Activated CD8-positive, alpha-beta memory T cell treated with anti-CD3 and anti-CD28 coated beads for 1 hour (primary cell): Measurements from ENCODE around the gene LYPD3.
"Not testable (repeated sequence)": the region's sequence is repeated elsewhere in the genome, so short reads cannot be mapped to it uniquely, and the experiment has no call there.

ENCODE experiments used
- DNase-seq, 2 donors: peaks; one replicate each; pipeline ENCODE4 v3.0.0-alpha.2; 2020; ENCODE audit warnings: low read depth in 1 of 2; ENCODE audit errors: extremely low read depth in 1 of 2

Gene LYPD3

DNA sequence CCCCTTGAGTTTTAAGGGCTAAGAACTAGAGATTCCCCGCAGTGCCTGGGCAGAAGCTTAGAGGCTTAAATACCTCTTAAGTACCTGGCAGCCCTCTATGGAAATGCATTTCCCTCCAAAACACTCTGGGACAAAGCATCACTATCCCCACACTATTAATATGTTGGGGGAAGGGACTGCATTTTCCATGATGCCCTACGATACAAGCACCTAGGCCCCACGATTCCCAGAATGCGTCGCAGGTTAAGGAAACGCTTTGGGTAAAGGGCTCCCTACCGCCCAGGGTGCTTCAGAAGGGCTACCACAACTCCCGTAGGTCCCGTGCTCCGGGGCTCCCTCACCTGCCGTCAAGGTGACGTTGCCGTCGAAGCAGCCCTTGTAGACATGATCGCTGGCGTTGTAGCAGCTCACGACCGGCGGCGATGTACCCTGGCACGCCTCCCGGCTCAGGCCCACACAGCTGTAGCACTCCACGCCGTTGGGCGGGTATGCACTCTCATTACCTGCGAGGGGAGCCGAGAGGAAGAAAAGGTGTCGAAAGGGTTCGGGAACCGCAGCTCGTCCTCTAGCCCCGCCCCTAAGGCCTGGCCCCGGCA, 2.5 kb downstream of the LYPD3 start:
- no peak for DNase-seq

DNA sequence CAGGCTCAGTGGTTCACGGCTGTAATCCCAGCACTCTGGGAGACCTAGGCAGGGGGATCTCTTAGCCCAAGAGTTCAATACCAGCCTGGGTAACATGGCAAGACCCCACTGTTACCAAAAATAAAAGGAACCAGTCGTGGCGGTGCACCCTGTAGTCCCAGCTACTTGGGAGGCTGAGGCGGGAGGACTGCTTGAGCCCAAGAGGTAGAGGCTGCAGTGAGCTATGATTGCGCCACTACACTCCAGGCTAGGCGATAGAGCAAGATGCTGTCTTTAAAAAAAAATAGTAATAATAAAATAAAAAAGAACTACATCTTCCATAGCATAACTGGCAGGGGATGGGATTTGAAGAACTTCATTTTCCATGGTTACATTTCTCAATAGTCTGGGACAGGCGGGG, 3.0 kb downstream of the LYPD3 start:
- no peak for DNase-seq

DNA sequence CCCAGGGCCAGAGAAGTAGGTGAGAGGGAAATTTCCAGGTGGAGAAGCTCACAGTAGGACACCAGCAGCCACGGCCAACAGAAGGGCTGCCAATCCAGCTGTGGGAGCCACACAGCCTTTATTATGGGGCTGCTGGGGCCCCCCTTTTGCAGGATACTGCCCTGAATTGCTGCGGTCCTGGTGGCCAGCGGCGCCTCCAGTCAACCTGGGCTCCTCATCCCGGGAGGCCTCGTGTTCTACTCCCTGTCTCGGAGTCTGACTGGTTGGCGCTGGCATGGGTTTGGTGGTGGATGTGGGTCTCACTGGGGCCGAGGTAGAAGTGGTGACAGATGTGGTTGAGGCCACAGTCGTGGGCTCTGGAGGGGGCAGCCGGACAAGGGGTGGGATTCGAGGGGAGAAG, 4.1 kb downstream of the LYPD3 start:
- DNase-seq: no peak

DNA sequence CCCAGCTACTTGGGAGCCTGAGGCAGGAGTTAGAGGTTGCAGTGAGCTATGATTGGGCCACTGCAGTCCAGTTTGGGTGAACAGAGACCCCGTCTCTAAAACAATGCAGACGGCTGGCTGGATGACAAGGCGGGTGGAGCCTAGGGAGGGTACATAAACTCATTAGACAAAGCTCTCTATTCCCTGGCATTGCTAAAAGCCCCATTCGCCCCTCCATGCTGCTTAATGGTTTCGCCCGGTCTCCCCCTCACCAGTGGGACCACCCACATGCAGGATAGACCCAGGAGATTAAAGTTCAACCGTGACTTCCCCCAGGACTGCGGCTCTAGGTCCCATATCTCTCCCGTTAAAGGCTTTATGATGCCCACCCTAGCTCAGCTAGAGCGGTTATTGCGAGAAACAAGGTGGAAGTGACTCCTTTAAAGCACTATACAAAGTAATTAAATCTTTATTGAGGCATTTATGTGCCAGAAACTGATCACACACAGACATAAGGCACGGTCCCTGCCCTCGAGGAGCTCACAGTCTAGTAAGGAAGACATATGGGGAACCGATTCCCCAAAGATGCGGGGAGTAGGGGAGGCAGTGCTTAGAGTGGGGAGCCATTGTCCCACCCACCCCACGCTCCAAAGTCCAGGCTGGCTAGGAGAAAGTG, 4.9 kb downstream of the LYPD3 start:
- DNase-seq: no peak

DNA sequence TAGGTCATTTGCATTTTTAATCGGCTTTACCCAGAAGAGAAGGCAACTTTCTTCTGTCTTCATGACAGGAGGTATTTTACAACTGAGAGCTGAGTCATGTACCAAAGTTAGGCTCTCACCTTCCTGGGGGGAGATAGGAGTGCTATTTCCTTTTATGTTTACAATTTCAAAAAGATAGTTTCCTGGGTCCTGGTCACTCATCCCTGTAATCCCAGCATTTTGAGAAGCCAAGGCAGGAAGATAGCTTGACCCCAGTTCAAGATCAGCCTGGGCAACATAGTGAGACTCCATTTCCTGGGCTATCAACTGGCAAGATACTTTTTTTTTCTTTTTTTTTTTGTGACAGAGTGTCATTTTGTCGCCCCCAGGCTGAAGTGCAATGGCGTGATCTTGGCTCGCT, 7.6 kb downstream of the LYPD3 start:
- no peak for DNase-seq

DNA sequence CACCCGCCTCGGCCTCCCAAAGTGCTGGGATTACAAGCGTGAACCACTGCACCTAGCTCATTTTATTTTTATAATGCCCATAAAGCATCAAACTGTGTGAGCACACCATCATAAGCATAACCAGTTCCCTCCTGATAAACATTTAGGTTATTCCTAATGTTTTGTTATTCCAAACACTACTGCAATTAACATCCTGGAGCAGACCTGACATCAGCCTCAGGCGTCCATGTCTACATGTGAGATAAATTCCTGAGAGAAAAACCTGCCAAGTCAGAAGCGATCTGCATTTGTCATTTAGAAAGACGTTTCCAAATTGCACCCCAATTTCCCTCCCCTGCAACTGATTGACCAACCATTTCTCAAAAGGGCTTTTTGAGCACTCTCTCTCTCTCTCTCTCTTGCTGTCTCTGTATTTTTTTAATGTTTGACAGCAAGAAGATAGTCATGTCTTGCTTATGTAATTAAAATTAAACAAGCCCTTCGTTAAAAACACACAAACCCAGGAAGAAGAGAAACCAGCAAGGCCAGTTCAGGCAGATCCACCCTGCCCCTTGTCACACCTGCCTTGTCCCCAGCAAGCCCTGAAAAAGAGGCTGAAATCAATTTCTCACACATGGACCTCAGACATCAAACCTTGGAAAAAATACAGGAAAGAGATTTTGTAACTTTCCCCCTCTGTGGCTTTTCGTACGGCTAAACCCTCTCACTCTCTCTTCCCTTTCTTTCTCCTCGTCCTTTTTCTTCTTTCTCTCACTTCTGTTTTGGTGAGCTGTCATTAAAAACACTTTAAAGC, 9.9 kb downstream of the LYPD3 start:
- DNase-seq: no peak

DNA sequence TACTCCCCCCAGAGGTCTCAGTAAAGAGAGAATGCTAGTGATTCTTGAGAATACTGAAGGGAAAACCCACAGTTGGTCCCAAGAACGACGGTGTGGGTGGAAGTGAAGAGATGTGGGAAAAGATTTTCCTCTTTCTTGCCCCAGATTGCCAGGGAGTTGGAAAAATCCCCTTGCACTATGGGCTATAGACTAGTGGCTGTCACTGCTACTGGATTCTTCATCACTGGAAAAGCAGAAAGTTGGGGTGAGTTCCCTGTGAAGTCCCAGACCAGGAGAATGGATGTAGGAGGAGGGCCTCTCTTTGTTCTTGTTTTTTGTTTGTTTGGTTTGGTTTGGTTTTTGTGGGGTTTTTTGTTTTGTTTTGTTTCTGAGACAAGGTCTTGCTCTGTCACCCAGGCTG, 11.4 kb downstream of the LYPD3 start:
- no peak for DNase-seq

DNA sequence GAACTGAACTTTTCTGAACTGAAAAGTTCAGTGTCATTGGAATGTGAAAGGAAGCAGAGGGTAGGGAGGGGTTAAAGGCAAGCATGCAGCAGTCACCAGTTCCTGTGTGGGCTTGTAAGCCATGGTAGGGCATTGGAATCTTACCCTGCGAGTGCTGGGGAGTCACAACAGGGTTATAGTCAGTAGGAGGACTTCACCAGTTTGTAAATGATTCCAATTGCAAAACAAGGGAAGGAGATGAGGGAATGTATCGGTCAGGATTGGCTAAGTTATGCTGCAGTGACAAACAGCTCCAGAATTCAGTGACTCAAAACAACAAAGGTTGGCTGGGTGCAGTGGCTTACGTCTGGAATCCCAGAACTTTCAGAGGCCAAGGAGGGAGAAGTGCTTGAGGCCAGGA, 12.8 kb downstream of the LYPD3 start:
- DNase-seq: no peak

DNA sequence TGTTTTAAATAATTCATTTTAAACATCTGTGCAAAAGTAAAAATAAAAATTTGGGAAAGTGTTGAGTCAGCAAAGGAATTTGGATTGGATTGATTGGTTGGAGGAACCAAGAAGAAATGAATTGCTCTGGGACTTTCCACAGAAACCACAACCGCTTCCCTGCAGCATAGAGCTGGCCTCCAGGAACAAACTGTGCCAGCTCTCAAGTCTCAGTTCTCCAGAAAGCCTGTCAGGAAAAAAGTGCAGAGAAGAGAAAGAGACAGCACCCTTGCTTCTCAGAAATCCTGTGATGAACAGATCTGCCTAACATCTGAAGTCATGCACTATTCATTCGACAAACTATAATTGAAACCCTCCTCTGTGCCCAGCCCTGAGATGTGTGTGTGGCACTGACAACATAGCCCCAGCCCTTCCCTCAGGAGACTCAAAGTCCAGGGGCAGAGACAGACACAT, 14.8 kb downstream of the LYPD3 start:
- no peak for DNase-seq

DNA sequence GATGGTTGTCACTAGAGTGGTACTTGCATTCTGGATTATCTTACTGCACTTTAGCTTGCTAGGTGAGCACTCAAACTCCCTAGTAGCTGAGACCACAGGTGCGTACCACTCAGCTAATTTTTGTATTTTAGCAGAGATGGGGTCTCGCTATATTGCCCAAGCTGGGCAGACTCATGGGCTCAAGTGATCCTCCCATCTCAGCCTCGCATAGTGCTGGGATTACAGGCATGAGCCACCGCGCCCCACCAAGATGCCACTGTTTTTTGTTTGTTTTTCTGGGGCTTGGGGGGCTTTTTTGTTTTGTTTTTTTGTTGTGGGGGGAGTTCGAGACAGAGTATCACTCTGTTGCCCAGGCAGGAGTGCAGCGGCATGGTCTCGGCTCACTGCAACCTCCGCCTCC, 17.8 kb downstream of the LYPD3 start:
- DNase-seq: no peak

DNA sequence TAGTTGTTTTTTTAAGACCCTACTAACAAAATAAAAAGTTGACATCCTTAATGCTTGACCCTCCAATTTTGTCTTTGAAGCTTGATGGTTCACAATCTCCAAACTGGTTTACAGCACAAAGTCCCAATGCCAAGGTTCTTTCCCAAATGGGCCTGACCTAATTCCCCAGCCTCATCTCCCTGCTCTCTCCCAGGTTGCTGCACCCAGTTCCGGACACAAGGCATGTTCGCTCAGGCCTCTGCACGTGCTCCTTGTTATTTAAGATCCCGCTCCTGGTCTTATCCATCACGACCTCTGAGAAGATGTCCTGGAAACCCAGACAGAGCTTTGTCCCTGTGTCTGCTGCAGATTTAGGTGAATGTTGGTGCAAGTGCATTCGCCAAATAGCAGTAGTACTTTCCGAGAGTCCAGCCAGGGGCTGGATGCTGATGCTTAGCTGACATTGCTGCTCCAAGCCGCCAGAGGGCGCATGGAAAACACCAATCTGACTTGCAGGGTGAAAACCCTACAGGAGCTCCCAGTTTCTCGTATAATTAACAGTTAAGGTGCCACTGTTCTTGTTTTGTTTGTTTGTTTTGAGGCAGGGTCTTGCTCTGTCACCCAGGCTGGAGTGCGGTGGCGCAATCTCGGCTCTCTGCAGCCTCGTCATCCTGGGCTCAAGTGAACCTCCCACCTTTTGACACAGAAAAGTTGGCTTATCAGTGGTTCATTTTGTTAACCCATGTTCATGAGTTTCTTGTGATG, 18.5 kb downstream of the LYPD3 start:
- peak; percentile 70 to 73 for DNase-seq

DNA sequence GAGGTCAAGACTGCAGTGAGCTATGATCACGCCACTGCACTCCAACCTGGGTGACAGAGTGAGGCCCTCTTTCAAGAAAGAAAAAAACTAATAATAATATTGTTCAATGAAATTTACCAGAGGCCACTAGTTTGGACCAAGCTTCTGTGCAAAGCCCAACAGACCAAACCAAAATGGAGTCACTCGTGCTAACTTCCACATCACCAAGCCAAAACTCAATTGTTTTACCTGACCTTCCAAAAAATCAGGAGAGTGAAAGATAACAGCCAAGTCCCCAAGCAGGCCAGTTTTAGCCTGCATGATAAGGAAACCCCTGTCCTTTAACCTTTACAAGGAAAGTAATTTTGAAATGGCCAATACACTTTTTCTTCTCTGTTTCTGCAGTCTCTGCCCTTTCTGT, 20.0 kb downstream of the LYPD3 start:
- DNase-seq: no peak

DNA sequence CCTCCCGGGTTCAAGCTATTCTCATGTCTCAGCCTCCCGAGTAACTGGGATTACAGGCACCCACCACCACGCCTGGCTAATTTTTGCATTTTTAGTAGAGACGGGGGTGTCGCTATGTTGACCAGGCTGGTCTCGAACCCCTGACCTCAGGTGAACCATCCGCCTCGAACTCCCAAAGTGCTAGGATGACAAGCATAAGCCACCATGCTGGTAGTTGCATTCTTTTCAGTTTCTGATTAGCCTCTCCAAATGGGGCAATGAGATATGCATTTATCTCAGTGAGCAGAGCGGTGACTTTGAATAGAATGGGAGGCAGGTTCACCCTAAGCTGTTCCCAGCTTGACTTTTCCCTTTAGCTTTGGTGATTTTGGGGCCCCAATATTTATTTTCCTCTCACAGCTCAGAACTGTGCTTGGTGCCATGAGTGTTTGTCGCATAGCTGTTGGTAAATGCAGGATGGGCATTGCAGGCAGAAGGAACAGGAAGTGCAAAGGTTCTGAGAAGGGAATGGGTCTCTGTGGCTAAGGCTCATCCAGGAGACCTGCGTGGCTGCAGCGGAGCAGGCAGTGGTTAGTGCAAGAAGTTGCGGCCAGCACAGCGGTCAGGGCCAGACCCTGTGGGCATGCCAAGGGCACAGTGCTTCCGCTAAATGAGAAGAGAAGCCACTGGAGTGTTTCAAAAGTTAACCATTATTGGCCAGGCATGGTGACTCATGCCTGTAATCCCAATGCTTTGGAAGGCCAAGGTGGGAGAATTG, 20.7 kb downstream of the LYPD3 start:
- no peak for DNase-seq

DNA sequence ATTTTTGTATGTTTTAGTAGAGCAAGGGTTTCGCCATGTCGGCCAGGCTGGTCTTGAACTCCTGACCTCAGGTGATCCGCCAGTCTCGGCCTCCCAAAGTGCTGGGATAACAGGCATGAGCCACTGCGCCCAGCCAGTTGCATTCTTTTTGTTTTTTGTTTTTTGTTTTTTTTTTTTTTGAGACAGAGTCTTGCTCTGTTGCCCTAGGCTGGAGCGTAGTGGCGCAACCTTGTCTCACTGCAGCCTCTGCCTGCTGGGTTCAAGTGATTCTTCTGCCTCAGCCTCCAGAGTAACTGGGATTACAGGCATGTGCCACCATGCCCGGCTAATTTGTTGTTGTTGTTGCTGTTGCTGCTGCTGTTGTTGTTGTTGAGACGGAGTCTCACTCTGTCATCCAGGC, 21.3 kb downstream of the LYPD3 start:
- not testable (repeated sequence) for DNase-seq

DNA sequence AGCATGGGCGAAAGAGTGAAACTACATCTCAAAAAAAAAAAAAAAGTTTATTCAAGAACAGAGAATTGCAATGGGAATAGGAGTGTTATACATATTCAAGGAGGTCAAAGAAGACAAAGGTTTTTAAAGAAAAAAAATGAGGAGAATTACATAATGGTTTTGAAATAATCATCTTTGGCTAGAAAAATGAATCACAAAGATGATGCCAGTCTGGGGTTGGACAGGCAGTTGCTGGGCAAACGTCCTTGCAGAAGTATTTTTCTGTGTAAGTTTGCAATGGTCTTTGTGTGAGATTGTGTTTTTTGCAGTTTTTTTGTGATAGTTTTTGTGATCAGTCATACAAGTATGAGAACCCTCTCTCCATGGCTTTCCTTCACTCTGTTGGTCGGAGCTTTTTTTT, 23.7 kb downstream of the LYPD3 start:
- DNase-seq: no peak

DNA sequence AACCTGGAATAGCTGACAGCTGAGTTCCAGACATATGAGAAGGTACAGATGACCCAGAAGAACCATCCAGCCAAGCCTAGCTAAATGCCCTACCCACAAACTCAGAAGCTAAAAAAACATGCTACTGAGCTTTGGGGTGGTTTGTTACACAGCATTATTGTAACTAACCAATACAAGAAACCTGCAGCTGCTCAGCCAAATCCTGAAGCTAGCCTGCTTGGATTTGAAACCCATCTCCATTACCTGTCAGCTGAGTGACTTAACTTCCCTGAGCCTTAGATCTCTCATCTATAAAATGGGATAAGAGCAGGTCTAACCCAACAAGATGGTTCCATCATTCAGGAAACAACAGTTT, 25.7 kb downstream of the LYPD3 start:
- DNase-seq: no peak

DNA sequence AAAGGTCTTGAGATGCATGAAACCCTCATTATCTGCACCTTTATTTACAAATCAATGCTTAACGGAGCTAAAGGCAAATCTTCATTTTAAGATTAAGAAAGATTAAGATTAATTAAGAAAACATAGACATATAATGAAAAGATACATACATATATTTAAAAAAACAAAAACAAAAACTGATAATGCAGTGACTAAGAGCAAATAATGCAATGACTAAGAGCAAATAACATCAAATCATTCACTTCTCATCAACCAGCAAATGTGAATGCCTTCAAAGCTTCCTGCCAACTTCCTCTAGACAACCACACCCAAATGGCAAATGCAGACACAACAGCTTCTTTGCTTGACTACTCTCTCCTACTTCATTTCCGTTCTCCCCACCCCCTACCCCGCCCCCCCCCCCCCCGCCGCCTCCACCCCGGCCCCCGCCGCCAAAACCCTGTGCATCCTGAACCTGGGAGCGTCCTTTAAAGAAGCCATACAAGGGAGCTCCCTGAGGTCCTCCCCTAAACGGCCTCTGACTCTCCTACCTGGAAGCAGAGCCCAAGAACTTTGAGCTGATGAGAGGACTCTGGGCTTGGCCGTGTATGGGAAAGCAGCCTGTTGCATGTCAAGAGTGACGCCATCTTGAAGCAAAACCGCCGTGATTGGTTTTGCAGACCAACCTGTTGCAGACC, 26.2 kb downstream of the LYPD3 start:
- peak in 1 of 2 donors; percentile 9 for DNase-seq

DNA sequence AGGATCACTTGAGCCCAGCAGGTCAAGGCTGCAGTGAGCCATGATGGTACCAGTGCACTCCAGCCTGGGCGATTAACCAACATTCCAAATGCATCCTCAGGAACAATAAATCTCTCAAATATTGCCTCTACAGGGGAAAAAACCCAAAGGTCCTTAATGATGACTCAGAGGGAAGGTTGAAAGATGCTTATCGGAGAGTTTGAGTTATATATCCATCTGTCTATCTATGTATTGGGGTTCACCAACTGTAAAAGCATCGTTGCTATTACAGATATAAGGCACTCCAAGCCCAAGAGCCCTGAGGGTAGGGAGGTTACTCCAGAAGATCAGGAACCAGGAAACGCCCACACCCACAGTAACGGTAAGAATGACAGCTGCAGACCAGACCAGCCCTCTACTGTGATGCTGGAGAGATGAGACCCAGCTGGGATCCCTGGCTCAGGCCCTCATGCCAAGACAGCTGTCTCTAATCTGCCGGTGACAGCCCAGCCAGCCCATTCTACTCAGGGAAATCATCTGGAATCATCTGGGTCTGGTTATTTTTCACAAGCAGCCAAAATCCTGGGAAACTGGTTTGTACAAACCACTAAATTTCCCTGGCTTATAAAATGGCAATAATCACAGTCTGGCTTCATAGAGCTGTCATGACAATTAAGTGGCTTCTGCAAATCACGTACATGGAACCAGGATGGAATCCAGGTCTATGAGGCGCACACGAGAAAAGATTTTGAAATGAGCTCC, 26.9 kb downstream of the LYPD3 start:
- no peak for DNase-seq

DNA sequence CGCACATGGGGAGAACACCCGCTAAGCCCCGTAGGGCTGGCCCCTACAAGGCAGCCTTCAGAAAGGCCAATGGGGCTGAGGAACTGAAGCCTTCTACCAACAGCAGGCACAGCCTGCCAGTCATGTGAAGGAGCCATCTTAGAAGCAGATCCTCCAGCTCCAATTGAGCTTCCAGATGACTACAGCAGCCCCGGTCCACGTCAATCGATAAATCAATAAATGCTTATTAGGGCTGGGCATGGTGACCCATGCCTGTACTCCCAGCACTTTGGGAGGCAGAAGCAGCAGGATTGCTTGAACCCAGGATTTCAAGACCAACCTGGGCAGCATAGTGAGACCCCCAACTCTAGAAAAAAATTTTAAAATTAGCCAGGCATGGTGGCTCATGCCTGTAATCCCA, 27.7 kb downstream of the LYPD3 start:
- no peak for DNase-seq

DNA sequence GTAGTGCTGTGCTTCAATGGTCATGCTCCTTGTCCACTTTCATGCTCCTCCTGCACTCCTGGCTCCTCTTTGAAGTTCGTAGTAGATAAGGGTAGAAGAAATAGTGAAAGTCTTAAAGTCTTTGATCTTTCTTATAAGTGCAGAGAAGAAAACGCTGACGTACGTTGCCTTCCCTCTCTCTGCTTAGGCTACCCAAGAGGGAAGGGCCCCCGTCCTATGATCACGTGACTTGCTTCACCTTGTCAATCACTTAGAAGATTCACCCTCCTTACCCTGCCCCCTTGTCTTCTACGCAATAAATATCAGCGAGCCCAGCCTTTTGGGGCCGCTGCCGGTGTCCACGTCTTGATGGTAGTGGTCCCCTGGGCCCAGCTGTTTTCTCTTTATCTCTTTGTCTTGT, 28.1 kb downstream of the LYPD3 start:
- not testable (repeated sequence) for DNase-seq
